ENCODE results near the gene ULK3.

ULK3 gene

GRCh38 chr15:74788042-74788682 lies 54.8 kb downstream of the ULK3 start:
- H4K20me1 ChIP-seq (ENCODE audit: insufficient read depth, low read length): peaks cover 83% of the 10 kb centered on the region
- no peak overlapping the region for H2AFZ ChIP-seq (ENCODE audit: low read depth, low read length)
- peak overlapping the region; percentile 90 for H3K27ac ChIP-seq (ENCODE audit: low read length)
- H3K4me2 ChIP-seq (ENCODE audit: insufficient read depth, low read length): peak overlapping the region; percentile 70
- H3K79me2 ChIP-seq (ENCODE audit: insufficient read depth, low read length): peaks cover 93% of the 10 kb centered on the region
- peak overlapping the region in 1 of 2 experiments; percentile 55; a peak in 2 of 4 replicates for H3K4me3 ChIP-seq (ENCODE audit: low read depth in 1 of 2, low read length in 2 of 2)
- H3K9me3 ChIP-seq (ENCODE audit: insufficient read depth, low read length, severe bottlenecking): no peaks in the 10 kb centered on the region
- peaks cover 48% of the 10 kb centered on the region for H3K36me3 ChIP-seq (ENCODE audit: insufficient read depth, low read length)
- no peak for TF ChIP-seq CTCF (IDR thresholded peaks at IDR 0.05; ENCODE audit: borderline replicate concordance, extremely low read depth, low read length, poor library complexity, severe bottlenecking)
- TF ChIP-seq EZH2 (IDR thresholded peaks at IDR 0.05; ENCODE audit: borderline replicate concordance, low read depth, low read length, severe bottlenecking): no peak
- peak overlapping the region; percentile 60 for H3K9ac ChIP-seq (ENCODE audit: low read depth, low read length)
- DNase-seq: no peak
- no peak for ATAC-seq (ENCODE audit: insufficient read depth, low read depth)
- no peaks in the 10 kb centered on the region for H3K27me3 ChIP-seq (ENCODE audit: insufficient read depth, low read length, poor library complexity)
- H3K4me1 ChIP-seq (ENCODE audit: insufficient read depth, low read length): peaks cover 66% of the 10 kb centered on the region

- TF ChIP-seq EZH2 (IDR thresholded peaks at IDR 0.05; ENCODE audit: borderline replicate concordance, low read depth, low read length, severe bottlenecking): no peak
- peak; percentile 94 for TF ChIP-seq CTCF (IDR thresholded peaks at IDR 0.05; ENCODE audit: borderline replicate concordance, extremely low read depth, low read length, poor library complexity, severe bottlenecking)
- Histone ChIP-seq H3K4me1 (ENCODE audit: insufficient read depth, low read length) (peaks cover 73% of the 10 kb centered on the region), H3K4me3 (ENCODE audit: low read depth in 1 of 2, low read length in 2 of 2) (peak overlapping the region in 1 of 2 experiments; percentile 55; a peak in 2 of 4 replicates), H3K4me2 (ENCODE audit: insufficient read depth, low read length) (peak overlapping the region; percentile 70), H3K27ac (ENCODE audit: low read length) (peak overlapping the region; percentile 90), H4K20me1 (ENCODE audit: insufficient read depth, low read length) (peaks cover 83% of the 10 kb centered on the region), H3K9me3 (ENCODE audit: insufficient read depth, low read length, severe bottlenecking) (no peaks in the 10 kb centered on the region), H2AFZ (ENCODE audit: low read depth, low read length) (peak overlapping the region; percentile 55; the same call in 1 of the 2 replicates), H3K79me2 (ENCODE audit: insufficient read depth, low read length) (peaks cover 93% of the 10 kb centered on the region), H3K27me3 (ENCODE audit: insufficient read depth, low read length, poor library complexity) (no peaks in the 10 kb centered on the region), H3K36me3 (ENCODE audit: insufficient read depth, low read length) (peaks cover 44% of the 10 kb centered on the region), H3K9ac (ENCODE audit: low read depth, low read length) (peak overlapping the region; percentile 60)
- peak; percentile 94 for DNase-seq
- peak; percentile 85 for ATAC-seq (ENCODE audit: insufficient read depth, low read depth)
These were observed 55.5 kb downstream of the ULK3 start for GRCh38 chr15:74787251-74788041.

GRCh38 chr15:74786551-74787165 lies 56.3 kb downstream of the ULK3 start:
- Histone ChIP-seq H3K36me3 (ENCODE audit: insufficient read depth, low read length) (peaks cover 37% of the 10 kb centered on the region), H3K27ac (ENCODE audit: low read length) (peak overlapping the region; percentile 90), H3K4me3 (ENCODE audit: low read depth in 1 of 2, low read length in 2 of 2) (peak overlapping the region in 1 of 2 experiments; percentile 55; a peak in 2 of 4 replicates), H3K9me3 (ENCODE audit: insufficient read depth, low read length, severe bottlenecking) (no peaks in the 10 kb centered on the region), H3K79me2 (ENCODE audit: insufficient read depth, low read length) (peaks cover 91% of the 10 kb centered on the region), H3K4me1 (ENCODE audit: insufficient read depth, low read length) (peaks cover 74% of the 10 kb centered on the region), H3K4me2 (ENCODE audit: insufficient read depth, low read length) (peak overlapping the region; percentile 70), H3K27me3 (ENCODE audit: insufficient read depth, low read length, poor library complexity) (no peaks in the 10 kb centered on the region), H3K9ac (ENCODE audit: low read depth, low read length) (peak overlapping the region; percentile 60), H4K20me1 (ENCODE audit: insufficient read depth, low read length) (peaks cover 75% of the 10 kb centered on the region), H2AFZ (ENCODE audit: low read depth, low read length) (no peak overlapping the region)
- no peak for DNase-seq
- no peak for TF ChIP-seq CTCF (IDR thresholded peaks at IDR 0.05; ENCODE audit: borderline replicate concordance, extremely low read depth, low read length, poor library complexity, severe bottlenecking)
- no peak for TF ChIP-seq EZH2 (IDR thresholded peaks at IDR 0.05; ENCODE audit: borderline replicate concordance, low read depth, low read length, severe bottlenecking)
- no peak for ATAC-seq (ENCODE audit: insufficient read depth, low read depth)
